Fibroblast of mammary gland (primary cell): ENCODE measurements around the gene MYBL2.

Experiments used
- DNase-seq: peaks from one replicate; pipeline ENCODE4 v3.0.0-alpha.2; 2010; ENCODE audit warnings: low read depth
- H3K4me3 ChIP-seq: 2 replicates; pipeline ENCODE4 v1.5.1; 2011; ENCODE audit warnings: low read depth, mild to moderate bottlenecking, low read length, moderate library complexity; ENCODE audit not compliant: control insufficient read depth
- CTCF ChIP-seq: conservative IDR thresholded peaks from 2 replicates; pipeline ENCODE4 v1.5.1; 2011; ENCODE audit warnings: low read depth, low read length, inconsistent platforms; ENCODE audit not compliant: control insufficient read depth, insufficient read depth

MYBL2 gene

GRCh38 chr20:43715511-43715910, 48.6 kb downstream of the MYBL2 start:
- no peak overlapping the region for H3K4me3 ChIP-seq
- TF ChIP-seq CTCF: no peak
- DNase-seq: no peak

GRCh38 chr20:43716123-43716522, 49.2 kb downstream of the MYBL2 start:
- H3K4me3 ChIP-seq: no peak overlapping the region
- TF ChIP-seq CTCF: no peak
- DNase-seq: no peak

- H3K4me3 ChIP-seq: no peak overlapping the region
- no peak for TF ChIP-seq CTCF
- DNase-seq: no peak
Measured at GRCh38 chr20:43716757-43717615, 50.1 kb downstream of the MYBL2 start.

GRCh38 chr20:43717616-43717995, 50.7 kb downstream of the MYBL2 start:
- H3K4me3 ChIP-seq: no peak overlapping the region
- no peak for TF ChIP-seq CTCF
- DNase-seq: no peak

- TF ChIP-seq CTCF: no peak
- no peak for DNase-seq
- H3K4me3 ChIP-seq: no peak overlapping the region
Measured at GRCh38 chr20:43720007-43720406, 53.1 kb downstream of the MYBL2 start.

- DNase-seq: no peak
- no peak for TF ChIP-seq CTCF
Measured at GRCh38 chr20:43721097-43721428, 54.1 kb downstream of the MYBL2 start.

GRCh38 chr20:43721429-43722152, 54.7 kb downstream of the MYBL2 start:
- DNase-seq: no peak
- H3K4me3 ChIP-seq: no peak overlapping the region
- no peak for TF ChIP-seq CTCF

More at GRCh38 chr20:43721097-43721428, 54.1 kb downstream of the MYBL2 start:
- H3K4me3 ChIP-seq: no peak overlapping the region
